T-helper 17 cell (primary cell): Measurements from ENCODE around the gene CCT2. TPM values are rescaled to one million over a fixed set of nuclear protein-coding genes. Genes with fewer than 3 reads are reported as not detected.
A peak's percentile ranks its signal among the peaks of the same experiment; 100 is the strongest.
"Not testable (repeated sequence)": the region's sequence is repeated elsewhere in the genome, so short reads cannot be mapped to it uniquely, and the experiment has no call there.

Experiments used
- ATAC-seq: fragments of 150-1000 bp; cut with Tn5 transposase; 2 replicates; pipeline ENCODE4 v1.10.0; 2021; ENCODE audit warnings: mild to moderate bottlenecking, moderate library complexity
- DNase-seq, 3 donors: peaks; one replicate each; pipeline versions ENCODE4 v3.0.0 to v3.0.0-alpha.2; 2020 to 2021
- H3K9me3 ChIP-seq: one replicate; pipeline ENCODE4 v1.7.0; 2013; ENCODE audit warnings: low read length, mild to moderate bottlenecking; ENCODE audit not compliant: control insufficient read depth, poor library complexity, severe bottlenecking
- H3K27ac Mint-ChIP-seq: one replicate; pipeline ENCODE4 v1.8.0; 2022; ENCODE audit warnings: mild to moderate bottlenecking, moderate library complexity, mixed read lengths
- H3K27me3 Mint-ChIP-seq: one replicate; pipeline ENCODE4 v1.8.0; 2022; ENCODE audit warnings: mixed read lengths
- H3K36me3 Mint-ChIP-seq: one replicate; pipeline ENCODE4 v1.8.0; 2022; ENCODE audit warnings: low read depth, mixed read lengths
- H3K4me1 Mint-ChIP-seq: one replicate; pipeline ENCODE4 v1.8.0; 2022; ENCODE audit warnings: mild to moderate bottlenecking, mixed read lengths
- H3K4me3 Mint-ChIP-seq: one replicate; pipeline ENCODE4 v1.8.0; 2022; ENCODE audit warnings: mild to moderate bottlenecking, moderate library complexity, mixed read lengths
- total RNA-seq, 4 donors: library from RNA in 2 of 4; stranded (reverse) in 2 of 4; gene quantifications; one replicate each; pipeline ENCODE4 v1.2.3 and lab custom pipeline; 2022 to 2026

CCT2 gene
- total RNA-seq, 2 donors from 2014 or later: 197 to 229 TPM

GRCh38 chr12:69601962-69602685 lies 16.9 kb downstream of the CCT2 start:
- Mint-ChIP-seq H3K36me3 (peaks cover 9% of the 10 kb centered on the region), H3K27ac (peak overlapping the region; percentile 49), H3K27me3 (no peaks in the 10 kb centered on the region), H3K4me1 (peaks cover 5% of the 10 kb centered on the region), H3K4me3 (no peak overlapping the region)
- DNase-seq: no peak
- ATAC-seq: no peak
- H3K9me3 ChIP-seq: no peaks in the 10 kb centered on the region

- Mint-ChIP-seq H3K27me3 (no peaks in the 10 kb centered on the region), H3K4me1 (peaks cover 5% of the 10 kb centered on the region), H3K4me3 (no peak overlapping the region), H3K36me3 (peaks cover 9% of the 10 kb centered on the region), H3K27ac (peak overlapping the region; percentile 49)
- ATAC-seq (no peak), DNase-seq (no peak)
- H3K9me3 ChIP-seq: no peaks in the 10 kb centered on the region
Observed at GRCh38 chr12:69602954-69603353, 17.7 kb downstream of the CCT2 start.

DNA sequence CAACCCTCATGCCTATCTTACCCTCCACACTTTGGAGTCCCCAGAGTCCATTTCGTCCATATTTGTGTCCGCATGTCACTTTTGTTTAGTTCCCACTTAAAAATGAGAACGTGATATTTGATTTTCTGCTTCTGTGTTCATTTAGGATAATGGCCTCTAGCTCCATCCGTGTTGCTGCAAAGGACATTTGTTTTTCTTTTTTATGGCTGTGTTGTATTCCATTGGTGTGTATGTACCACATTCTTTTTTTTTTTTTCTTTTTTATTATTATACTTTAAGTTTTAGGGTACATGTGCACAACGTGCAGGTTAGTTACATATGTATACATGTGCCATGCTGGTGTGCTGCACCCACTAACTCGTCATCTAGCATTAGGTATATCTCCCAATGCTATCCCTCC lies 18.3 kb downstream of the CCT2 start:
- not testable (repeated sequence) for DNase-seq, H3K9me3 ChIP-seq, H3K27ac Mint-ChIP-seq, H3K4me1 Mint-ChIP-seq, H3K27me3 Mint-ChIP-seq, H3K4me3 Mint-ChIP-seq, ATAC-seq, H3K36me3 Mint-ChIP-seq

- H3K36me3 Mint-ChIP-seq, H3K4me3 Mint-ChIP-seq, ATAC-seq: not testable (repeated sequence)
Observed at GRCh38 chr12:69604275-69604674, 19.0 kb downstream of the CCT2 start.

GRCh38 chr12:69608114-69608513 lies 22.9 kb downstream of the CCT2 start:
- DNase-seq (no peak), ATAC-seq (no peak)
- Mint-ChIP-seq H3K27ac (no peak overlapping the region), H3K4me1 (no peaks in the 10 kb centered on the region), H3K36me3 (no peaks in the 10 kb centered on the region), H3K27me3 (peaks cover 5% of the 10 kb centered on the region), H3K4me3 (no peak overlapping the region)
- H3K9me3 ChIP-seq: no peaks in the 10 kb centered on the region

More at GRCh38 chr12:69604275-69604674, 19.0 kb downstream of the CCT2 start:
- not testable (repeated sequence) for DNase-seq, H3K4me1 Mint-ChIP-seq, H3K27ac Mint-ChIP-seq, H3K27me3 Mint-ChIP-seq, H3K9me3 ChIP-seq

DNA sequence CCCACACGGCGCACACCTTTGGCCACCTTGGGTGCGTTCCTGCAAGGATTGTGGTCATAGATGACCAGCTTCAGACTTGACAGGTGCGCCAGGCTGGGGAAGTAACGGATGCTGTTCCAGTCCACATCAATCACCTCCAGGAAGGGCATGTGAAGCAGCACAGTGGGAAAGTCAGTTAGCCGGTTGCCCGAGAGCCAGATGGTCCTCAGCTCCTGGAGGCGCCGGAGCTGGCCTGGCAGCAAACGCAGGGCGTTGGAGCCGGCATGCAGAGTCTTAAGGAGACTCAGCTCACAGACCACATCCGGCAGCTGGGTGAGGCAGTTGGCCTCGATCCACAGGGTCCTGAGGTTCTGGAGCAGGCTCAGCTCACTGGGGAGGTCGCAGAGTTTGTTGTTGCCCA lies 24.9 kb downstream of the CCT2 start:
- DNase-seq: no peak
- Mint-ChIP-seq H3K4me1 (no peaks in the 10 kb centered on the region), H3K36me3 (no peaks in the 10 kb centered on the region), H3K27ac (no peak overlapping the region), H3K27me3 (peaks cover 13% of the 10 kb centered on the region), H3K4me3 (no peak overlapping the region)
- ATAC-seq: no peak
- no peaks in the 10 kb centered on the region for H3K9me3 ChIP-seq

GRCh38 chr12:69610729-69611128 lies 25.5 kb downstream of the CCT2 start, which contains the start of gene LRRC10:
Gene LRRC10 (minus strand): TSS chr12:69610907. CDS start chr12:69610838, 69 bp downstream.
- ATAC-seq (no peak), DNase-seq (no peak)
- H3K9me3 ChIP-seq: no peaks in the 10 kb centered on the region
- Mint-ChIP-seq H3K27me3 (peaks cover 16% of the 10 kb centered on the region), H3K4me3 (no peak within 1 kb of the TSS), H3K4me1 (no peaks in the 10 kb centered on the region), H3K36me3 (no peaks in the 10 kb centered on the region), H3K27ac (no peak within 1 kb of the TSS)

DNA sequence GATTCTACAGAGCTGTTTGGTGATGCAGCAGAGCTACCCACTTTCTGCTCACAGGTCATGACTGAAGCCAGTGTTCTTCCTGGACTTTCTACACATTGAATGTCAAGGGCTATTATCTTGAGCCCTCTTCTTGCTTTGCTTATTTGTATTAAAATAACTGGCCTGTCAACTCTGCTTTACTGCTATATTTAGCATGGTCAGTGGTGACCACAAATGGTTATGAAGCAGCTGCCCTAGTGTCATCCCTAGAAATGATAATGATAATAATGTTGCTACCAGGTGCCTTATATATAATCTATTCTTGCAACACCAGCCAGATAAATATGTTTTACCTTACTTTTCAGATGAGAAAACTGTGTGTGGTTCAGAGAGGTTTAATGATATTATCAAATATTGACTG lies 28.1 kb downstream of the CCT2 start:
- no peaks in the 10 kb centered on the region for H3K4me1 Mint-ChIP-seq
- H3K36me3 Mint-ChIP-seq: no peaks in the 10 kb centered on the region
- no peak for ATAC-seq
- DNase-seq: no peak
- peaks cover 34% of the 10 kb centered on the region for H3K27me3 Mint-ChIP-seq
- no peak overlapping the region for H3K27ac Mint-ChIP-seq
- no peaks in the 10 kb centered on the region for H3K9me3 ChIP-seq
- no peak overlapping the region for H3K4me3 Mint-ChIP-seq

DNA sequence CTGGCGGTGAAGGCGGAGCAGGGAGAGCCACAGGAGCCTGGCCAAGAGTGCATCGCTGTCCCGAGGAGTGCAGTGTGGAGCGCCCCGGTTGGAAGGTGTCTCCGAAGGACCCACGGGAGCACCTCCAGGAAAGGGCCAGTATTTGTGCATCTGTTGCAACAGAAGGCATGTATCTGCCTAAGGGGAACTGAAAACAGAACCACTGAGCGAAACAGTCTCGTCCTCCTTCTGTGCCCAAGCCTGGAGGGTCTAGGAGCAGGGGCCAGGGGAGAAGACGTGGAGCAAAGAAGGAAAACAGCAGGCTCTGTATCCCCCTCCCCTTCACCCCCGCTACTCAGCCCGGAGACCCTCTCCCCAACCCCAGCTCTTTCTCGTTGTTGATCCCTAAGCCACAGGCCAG lies 30.8 kb downstream of the CCT2 start:
- H3K27me3 Mint-ChIP-seq: peaks cover 43% of the 10 kb centered on the region
- H3K4me3 Mint-ChIP-seq: no peak overlapping the region
- DNase-seq (no peak), ATAC-seq (no peak)
- no peaks in the 10 kb centered on the region for H3K36me3 Mint-ChIP-seq
- no peaks in the 10 kb centered on the region for H3K4me1 Mint-ChIP-seq
- H3K27ac Mint-ChIP-seq: no peak overlapping the region
- no peaks in the 10 kb centered on the region for H3K9me3 ChIP-seq

GRCh38 chr12:69619050-69619449 lies 33.8 kb downstream of the CCT2 start:
- Mint-ChIP-seq H3K4me3 (no peak overlapping the region), H3K4me1 (no peaks in the 10 kb centered on the region), H3K27ac (no peak overlapping the region), H3K27me3 (peaks cover 51% of the 10 kb centered on the region), H3K36me3 (no peaks in the 10 kb centered on the region)
- ATAC-seq (no peak), DNase-seq (no peak)
- no peaks in the 10 kb centered on the region for H3K9me3 ChIP-seq

DNA sequence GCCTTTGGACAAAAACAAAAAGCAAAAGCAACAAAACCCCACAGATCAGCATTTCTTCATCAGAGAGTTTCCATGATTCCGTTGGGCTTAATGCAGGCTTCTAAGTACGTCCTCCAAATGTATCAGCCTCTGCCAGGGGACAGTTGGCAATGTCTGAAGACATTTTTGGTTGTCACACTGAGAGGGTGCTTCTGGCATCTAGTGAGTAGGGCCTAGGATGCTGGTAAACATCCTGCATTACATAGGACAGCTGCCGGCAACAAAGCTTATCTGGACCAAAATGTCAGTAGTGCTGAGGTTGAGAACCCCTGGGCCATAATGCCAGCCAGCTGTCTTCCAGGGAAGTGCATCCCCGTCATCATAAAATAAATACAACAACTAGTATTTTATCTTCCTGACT lies 34.8 kb downstream of the CCT2 start:
- DNase-seq (no peak), ATAC-seq (no peak)
- H3K4me1 Mint-ChIP-seq: no peaks in the 10 kb centered on the region
- H3K27ac Mint-ChIP-seq: no peak overlapping the region
- H3K36me3 Mint-ChIP-seq: no peaks in the 10 kb centered on the region
- H3K9me3 ChIP-seq: no peaks in the 10 kb centered on the region
- H3K4me3 Mint-ChIP-seq: no peak overlapping the region
- peaks cover 54% of the 10 kb centered on the region for H3K27me3 Mint-ChIP-seq

- Mint-ChIP-seq H3K4me3 (no peak overlapping the region), H3K4me1 (no peaks in the 10 kb centered on the region)
Observed at GRCh38 chr12:69620921-69621320, 35.7 kb downstream of the CCT2 start.

DNA sequence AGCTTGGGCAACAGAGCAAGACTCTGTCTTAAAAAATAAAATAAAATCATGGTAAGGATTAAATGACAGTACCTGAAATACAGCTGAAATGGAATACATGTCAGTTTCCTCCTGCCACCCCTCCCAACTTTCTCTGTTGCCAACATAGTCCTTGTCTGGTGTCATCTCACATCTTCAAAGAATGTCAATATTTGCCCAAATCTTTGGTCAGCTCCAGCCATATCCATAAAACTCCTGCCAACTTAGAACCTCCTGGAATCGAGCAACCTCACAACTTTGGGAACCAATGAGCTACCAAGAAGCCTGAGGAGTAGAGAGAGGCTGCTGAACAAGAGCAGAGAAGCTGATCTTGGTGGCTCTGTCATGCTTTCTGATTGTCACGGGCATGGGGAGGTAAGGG lies 36.3 kb downstream of the CCT2 start:
- no peaks in the 10 kb centered on the region for H3K36me3 Mint-ChIP-seq
- DNase-seq (no peak), ATAC-seq (no peak)
- no peaks in the 10 kb centered on the region for H3K4me1 Mint-ChIP-seq
- H3K27me3 Mint-ChIP-seq: peaks cover 60% of the 10 kb centered on the region
- H3K4me3 Mint-ChIP-seq: no peak overlapping the region
- no peaks in the 10 kb centered on the region for H3K9me3 ChIP-seq
- H3K27ac Mint-ChIP-seq: no peak overlapping the region

More at GRCh38 chr12:69620921-69621320, 35.7 kb downstream of the CCT2 start:
- Mint-ChIP-seq H3K36me3 (no peaks in the 10 kb centered on the region), H3K27me3 (peaks cover 58% of the 10 kb centered on the region), H3K27ac (no peak overlapping the region)
- ATAC-seq: no peak
- DNase-seq: no peak
- no peaks in the 10 kb centered on the region for H3K9me3 ChIP-seq

DNA sequence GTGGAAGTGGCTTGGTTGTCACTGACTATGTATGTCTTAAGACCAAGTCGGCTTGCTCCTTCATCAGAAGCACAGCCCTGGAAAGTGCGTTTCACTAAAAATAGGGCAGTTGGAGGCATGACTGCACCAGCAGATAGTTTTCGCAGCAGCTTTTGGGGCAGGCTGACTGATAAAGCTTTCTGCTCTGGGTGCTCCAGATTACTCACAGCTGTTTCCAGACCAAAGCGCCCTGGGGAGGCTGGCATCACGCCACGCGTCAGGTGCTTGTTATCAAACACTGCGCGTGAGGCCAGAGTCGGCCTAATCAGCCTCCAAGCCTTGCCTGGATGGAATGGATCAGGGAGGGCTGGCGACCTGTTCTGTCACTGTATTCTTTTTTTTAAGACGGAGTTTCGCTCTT lies 38.7 kb downstream of the CCT2 start:
- no peaks in the 10 kb centered on the region for H3K9me3 ChIP-seq
- Mint-ChIP-seq H3K27ac (no peak overlapping the region), H3K27me3 (peaks cover 52% of the 10 kb centered on the region), H3K4me3 (no peak overlapping the region), H3K36me3 (no peaks in the 10 kb centered on the region), H3K4me1 (no peaks in the 10 kb centered on the region)
- ATAC-seq (no peak), DNase-seq (no peak)
